ENCODE results near the gene CDYL.

DNA sequence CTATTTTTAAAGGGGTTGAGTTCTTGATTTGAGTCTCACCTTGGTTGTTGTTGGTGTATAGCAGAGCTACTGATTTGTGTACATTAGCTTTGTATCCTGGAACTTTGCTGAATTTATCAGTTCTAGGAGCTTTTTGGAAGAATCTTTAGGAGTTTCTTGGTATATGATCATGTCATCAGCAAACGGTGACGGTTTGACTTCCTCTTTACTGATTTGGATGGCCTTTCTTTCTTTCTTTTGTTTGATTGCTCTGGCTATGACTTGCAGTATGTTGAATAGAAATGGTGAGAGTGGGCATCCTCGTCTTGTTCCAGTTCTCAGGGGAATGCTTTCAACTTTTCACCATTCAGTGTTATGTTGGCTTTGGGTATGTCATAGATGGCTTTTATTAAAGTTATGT lies 64.0 kb downstream of the CDYL start:
- TF ChIP-seq POLR2A (IDR thresholded peaks at IDR 0.05), result no peak
- TF ChIP-seq, protein P1, sequence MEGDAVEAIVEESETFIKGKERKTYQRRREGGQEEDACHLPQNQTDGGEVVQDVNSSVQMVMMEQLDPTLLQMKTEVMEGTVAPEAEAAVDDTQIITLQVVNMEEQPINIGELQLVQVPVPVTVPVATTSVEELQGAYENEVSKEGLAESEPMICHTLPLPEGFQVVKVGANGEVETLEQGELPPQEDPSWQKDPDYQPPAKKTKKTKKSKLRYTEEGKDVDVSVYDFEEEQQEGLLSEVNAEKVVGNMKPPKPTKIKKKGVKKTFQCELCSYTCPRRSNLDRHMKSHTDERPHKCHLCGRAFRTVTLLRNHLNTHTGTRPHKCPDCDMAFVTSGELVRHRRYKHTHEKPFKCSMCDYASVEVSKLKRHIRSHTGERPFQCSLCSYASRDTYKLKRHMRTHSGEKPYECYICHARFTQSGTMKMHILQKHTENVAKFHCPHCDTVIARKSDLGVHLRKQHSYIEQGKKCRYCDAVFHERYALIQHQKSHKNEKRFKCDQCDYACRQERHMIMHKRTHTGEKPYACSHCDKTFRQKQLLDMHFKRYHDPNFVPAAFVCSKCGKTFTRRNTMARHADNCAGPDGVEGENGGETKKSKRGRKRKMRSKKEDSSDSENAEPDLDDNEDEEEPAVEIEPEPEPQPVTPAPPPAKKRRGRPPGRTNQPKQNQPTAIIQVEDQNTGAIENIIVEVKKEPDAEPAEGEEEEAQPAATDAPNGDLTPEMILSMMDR (IDR thresholded peaks at IDR 0.05 in 8 of 11, conservative IDR thresholded peaks at IDR 0.05 in 3 of 11), result no peak
- TF ChIP-seq POLR2AphosphoS5 (IDR thresholded peaks at IDR 0.05), result no peak
